Nephron (organoid): ENCODE results near the gene KIAA1217.

Experiments used
- H3K27ac Mint-ChIP-seq, 3 experiments: 2 replicates each; pipeline ENCODE4 v1.8.0; 2020; ENCODE audit warnings: mixed read lengths in 3 of 3, mild to moderate bottlenecking in 2 of 3, moderate library complexity in 1 of 3
- H3K27me3 Mint-ChIP-seq: 2 replicates; pipeline ENCODE4 v1.8.0; 2021; ENCODE audit warnings: low read depth, mild to moderate bottlenecking, moderate library complexity, mixed read lengths
- H3K36me3 Mint-ChIP-seq: 2 replicates; pipeline ENCODE4 v1.8.0; 2020; ENCODE audit warnings: low read depth, mixed read lengths
- H3K4me1 Mint-ChIP-seq: 2 replicates; pipeline ENCODE4 v1.8.0; 2020; ENCODE audit warnings: mixed read lengths
- H3K4me3 Mint-ChIP-seq, 3 experiments: 2 replicates each; pipeline ENCODE4 v1.8.0; 2020; ENCODE audit warnings: mild to moderate bottlenecking in 3 of 3, mixed read lengths in 3 of 3, moderate library complexity in 2 of 3
- H3K9me3 Mint-ChIP-seq: 2 replicates; pipeline ENCODE4 v1.8.0; 2020; ENCODE audit warnings: mixed read lengths
- TF ChIP-seq, protein P1 (sequence below), 3 experiments: fragments of 200-600 bp; sonication (generic); IDR thresholded peaks; one replicate each; pipeline ENCODE4 v1.5.0; 2021; ENCODE audit warnings: antibody characterized with exemption in 3 of 3; ENCODE audit not compliant: unreplicated experiment in 3 of 3

KIAA1217 gene

DNA sequence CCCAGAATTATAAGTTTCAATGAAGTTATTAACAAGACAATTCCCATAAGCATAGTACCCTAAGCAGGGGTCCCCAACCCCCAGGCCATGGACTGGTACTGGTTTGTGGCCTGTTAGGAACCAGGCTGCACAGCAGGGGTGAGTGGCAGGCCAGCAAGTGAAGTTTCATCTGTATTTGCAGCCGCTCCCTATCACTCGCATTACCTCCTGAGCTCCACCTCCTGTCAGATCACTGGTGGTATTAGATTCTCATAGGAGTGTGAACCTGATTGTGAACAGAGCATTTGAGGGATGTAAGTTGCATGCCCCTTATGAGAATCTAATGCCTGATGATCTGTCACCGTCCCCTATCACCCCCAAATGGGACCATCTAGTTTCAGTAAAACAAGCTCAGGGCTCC, 36.0 kb upstream of the KIAA1217 start:
- H3K4me1 Mint-ChIP-seq = peaks cover 15% of the 10 kb centered on the region
- H3K27me3 Mint-ChIP-seq = no peaks in the 10 kb centered on the region
- peaks cover 47% of the 10 kb centered on the region for H3K36me3 Mint-ChIP-seq
- H3K9me3 Mint-ChIP-seq = peaks cover 14% of the 10 kb centered on the region
- TF ChIP-seq, protein P1, sequence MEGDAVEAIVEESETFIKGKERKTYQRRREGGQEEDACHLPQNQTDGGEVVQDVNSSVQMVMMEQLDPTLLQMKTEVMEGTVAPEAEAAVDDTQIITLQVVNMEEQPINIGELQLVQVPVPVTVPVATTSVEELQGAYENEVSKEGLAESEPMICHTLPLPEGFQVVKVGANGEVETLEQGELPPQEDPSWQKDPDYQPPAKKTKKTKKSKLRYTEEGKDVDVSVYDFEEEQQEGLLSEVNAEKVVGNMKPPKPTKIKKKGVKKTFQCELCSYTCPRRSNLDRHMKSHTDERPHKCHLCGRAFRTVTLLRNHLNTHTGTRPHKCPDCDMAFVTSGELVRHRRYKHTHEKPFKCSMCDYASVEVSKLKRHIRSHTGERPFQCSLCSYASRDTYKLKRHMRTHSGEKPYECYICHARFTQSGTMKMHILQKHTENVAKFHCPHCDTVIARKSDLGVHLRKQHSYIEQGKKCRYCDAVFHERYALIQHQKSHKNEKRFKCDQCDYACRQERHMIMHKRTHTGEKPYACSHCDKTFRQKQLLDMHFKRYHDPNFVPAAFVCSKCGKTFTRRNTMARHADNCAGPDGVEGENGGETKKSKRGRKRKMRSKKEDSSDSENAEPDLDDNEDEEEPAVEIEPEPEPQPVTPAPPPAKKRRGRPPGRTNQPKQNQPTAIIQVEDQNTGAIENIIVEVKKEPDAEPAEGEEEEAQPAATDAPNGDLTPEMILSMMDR (IDR thresholded peaks at IDR 0.05; ENCODE audit: unreplicated experiment in 3 of 3) = no peak
- H3K4me3 Mint-ChIP-seq = no peak overlapping the region
- H3K27ac Mint-ChIP-seq = no peak overlapping the region

DNA sequence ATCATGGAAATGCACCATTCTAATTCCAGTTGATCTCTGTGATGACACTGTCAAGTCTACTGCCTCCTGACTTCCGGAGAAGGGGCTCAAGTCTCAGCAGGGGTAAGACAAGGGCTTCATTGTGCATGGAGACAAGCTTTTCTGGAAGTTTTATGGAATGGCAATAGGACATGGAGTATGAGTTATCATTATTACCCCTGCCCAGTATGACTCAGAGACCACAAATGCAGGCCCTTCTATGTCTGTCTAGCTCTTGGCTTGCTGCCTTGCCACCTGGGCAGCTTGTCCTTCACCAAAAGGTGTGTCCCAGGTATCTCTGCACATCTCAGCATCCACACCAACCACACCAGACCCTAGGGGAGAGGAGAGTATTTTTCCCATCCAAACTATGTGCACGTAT, 34.9 kb upstream of the KIAA1217 start:
- peaks cover 6% of the 10 kb centered on the region for H3K4me1 Mint-ChIP-seq
- H3K4me3 Mint-ChIP-seq = no peak overlapping the region
- no peak overlapping the region for H3K27ac Mint-ChIP-seq
- H3K27me3 Mint-ChIP-seq = no peaks in the 10 kb centered on the region
- H3K36me3 Mint-ChIP-seq = peaks cover 53% of the 10 kb centered on the region
- TF ChIP-seq, protein P1 (IDR thresholded peaks at IDR 0.05; ENCODE audit: unreplicated experiment in 3 of 3) = no peak
- H3K9me3 Mint-ChIP-seq = peaks cover 21% of the 10 kb centered on the region

DNA sequence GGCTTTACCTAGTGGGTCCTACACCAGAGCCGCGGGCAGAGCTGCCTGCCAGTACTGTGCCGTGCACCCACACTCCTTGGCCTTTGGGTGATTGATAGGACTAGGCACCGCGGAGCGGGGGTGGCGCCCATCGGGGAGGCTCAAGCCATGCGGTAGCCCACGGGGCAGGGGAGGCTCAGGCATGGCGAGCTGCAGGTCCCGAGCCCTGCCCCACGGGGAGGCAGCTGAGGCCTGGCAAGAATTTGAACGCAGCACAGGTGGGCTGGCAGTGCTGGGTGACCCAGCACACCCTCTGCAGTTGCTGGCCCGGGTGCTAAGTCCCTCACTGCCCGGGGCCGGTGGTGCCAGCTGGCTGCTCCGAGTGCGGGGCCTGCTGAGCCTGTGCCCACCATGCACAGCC, 32.3 kb upstream of the KIAA1217 start:
- Mint-ChIP-seq H3K4me3 (no peak overlapping the region), H3K4me1 (peaks cover 4% of the 10 kb centered on the region), H3K27ac (no peak overlapping the region), H3K9me3 (peaks cover 32% of the 10 kb centered on the region), H3K36me3 (peaks cover 71% of the 10 kb centered on the region), H3K27me3 (no peaks in the 10 kb centered on the region)
- TF ChIP-seq, protein P1 (IDR thresholded peaks at IDR 0.05; ENCODE audit: unreplicated experiment in 3 of 3) = no peak

DNA sequence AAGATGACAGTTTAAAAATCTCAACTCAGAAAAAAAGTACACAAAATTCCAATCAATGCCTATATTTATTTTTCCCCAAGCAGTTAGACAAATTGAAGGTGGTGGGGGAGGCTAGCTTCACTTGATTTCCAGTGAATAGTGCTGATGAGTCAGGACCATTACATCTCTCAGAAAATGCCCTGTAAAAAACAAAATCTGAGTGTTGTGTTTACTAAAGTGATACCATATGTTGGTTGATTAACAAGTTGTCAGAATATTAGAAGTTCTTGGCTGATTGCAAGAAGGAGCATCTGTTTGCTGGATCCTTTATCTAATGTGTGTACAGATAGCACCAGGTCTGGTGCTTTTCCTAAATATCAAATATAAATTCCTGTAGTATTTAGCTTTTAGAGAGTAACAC, 31.3 kb upstream of the KIAA1217 start:
- peaks cover 63% of the 10 kb centered on the region for H3K36me3 Mint-ChIP-seq
- no peaks in the 10 kb centered on the region for H3K27me3 Mint-ChIP-seq
- H3K9me3 Mint-ChIP-seq = peaks cover 32% of the 10 kb centered on the region

DNA sequence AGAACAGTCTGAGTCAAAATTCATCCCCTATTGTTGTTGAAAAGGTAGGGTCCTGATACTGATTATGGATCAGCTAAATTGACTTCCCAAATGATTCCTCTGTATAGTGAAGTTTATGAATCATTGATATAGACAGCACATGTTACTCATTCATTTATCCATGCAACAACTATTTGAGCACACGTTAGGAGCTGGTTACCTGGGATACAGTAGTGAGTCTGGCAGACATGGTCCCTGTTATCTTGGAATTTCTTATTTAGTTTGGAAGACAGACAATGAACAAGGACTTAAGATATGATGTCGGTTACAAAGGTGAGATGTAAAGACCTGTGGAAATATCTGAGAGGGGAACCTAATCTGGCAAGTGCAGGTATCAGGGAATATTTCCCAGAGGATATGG, 28.0 kb upstream of the KIAA1217 start:
- H3K36me3 Mint-ChIP-seq = peaks cover 39% of the 10 kb centered on the region
- H3K27me3 Mint-ChIP-seq = no peaks in the 10 kb centered on the region
- H3K27ac Mint-ChIP-seq = no peak overlapping the region
- H3K4me1 Mint-ChIP-seq = peaks cover 26% of the 10 kb centered on the region
- H3K4me3 Mint-ChIP-seq = no peak overlapping the region
- peaks cover 24% of the 10 kb centered on the region for H3K9me3 Mint-ChIP-seq
- TF ChIP-seq, protein P1 (IDR thresholded peaks at IDR 0.05; ENCODE audit: unreplicated experiment in 3 of 3) = no peak

More for the DNA sequence above, 31.3 kb upstream of the KIAA1217 start:
- Mint-ChIP-seq H3K4me1 (peaks cover 6% of the 10 kb centered on the region), H3K27ac (no peak overlapping the region), H3K4me3 (no peak overlapping the region)
- TF ChIP-seq, protein P1 (IDR thresholded peaks at IDR 0.05; ENCODE audit: unreplicated experiment in 3 of 3) = no peak

DNA sequence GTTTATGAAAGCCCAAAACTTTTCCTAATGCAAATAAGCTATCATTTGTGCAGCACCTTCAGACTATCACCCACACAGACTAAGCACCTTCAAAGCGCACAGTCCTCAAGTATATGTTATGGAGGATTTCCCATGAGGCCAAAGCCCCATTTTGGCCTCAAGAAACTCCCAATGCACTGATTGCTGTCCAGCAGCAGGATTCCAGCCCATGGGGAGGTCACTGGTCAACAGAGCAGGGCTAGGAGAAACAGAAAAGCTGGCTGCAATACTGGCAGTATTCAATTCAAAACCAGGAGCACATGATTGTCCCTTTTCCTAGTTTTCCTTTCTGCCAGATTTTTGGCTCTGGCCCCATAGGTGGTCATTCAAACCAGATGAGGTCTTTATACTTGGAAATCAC, 24.5 kb upstream of the KIAA1217 start:
- peaks cover 8% of the 10 kb centered on the region for H3K9me3 Mint-ChIP-seq
- TF ChIP-seq, protein P1 (IDR thresholded peaks at IDR 0.05; ENCODE audit: unreplicated experiment in 3 of 3) = no peak
- no peak overlapping the region for H3K4me3 Mint-ChIP-seq
- H3K27ac Mint-ChIP-seq = peak overlapping the region; percentile 38 to 75 (median 54)
- peaks cover 38% of the 10 kb centered on the region for H3K4me1 Mint-ChIP-seq
- peaks cover 7% of the 10 kb centered on the region for H3K27me3 Mint-ChIP-seq
- peaks cover 32% of the 10 kb centered on the region for H3K36me3 Mint-ChIP-seq
